ENCODE results near the gene PRSS16.

The PRSS16 gene, protein sequence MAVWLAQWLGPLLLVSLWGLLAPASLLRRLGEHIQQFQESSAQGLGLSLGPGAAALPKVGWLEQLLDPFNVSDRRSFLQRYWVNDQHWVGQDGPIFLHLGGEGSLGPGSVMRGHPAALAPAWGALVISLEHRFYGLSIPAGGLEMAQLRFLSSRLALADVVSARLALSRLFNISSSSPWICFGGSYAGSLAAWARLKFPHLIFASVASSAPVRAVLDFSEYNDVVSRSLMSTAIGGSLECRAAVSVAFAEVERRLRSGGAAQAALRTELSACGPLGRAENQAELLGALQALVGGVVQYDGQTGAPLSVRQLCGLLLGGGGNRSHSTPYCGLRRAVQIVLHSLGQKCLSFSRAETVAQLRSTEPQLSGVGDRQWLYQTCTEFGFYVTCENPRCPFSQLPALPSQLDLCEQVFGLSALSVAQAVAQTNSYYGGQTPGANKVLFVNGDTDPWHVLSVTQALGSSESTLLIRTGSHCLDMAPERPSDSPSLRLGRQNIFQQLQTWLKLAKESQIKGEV

GRCh38 chr6:27247133-27247836, at the start of gene PRSS16:
Gene PRSS16, plus strand, starts transcription at chr6:27247701. Its CDS starts 37 bp downstream, at chr6:27247738.
- H3K9ac ChIP-seq = no peak within 1 kb of the TSS
- no peak within 1 kb of the TSS for H3K27ac ChIP-seq
- H3K4me3 ChIP-seq (IDR thresholded peaks at IDR 0.05; ENCODE audit: insufficient read depth, low read depth, low read length) = no peak within 1 kb of the TSS
- H3K4me1 ChIP-seq (ENCODE audit: low read depth, poor library complexity, severe bottlenecking) = peaks cover 13% of the 10 kb centered on the region
- H3K4me2 ChIP-seq = no peak within 1 kb of the TSS
- H3K27me3 ChIP-seq (ENCODE audit: insufficient read depth, low read depth) = no peaks in the 10 kb centered on the region
- no peaks in the 10 kb centered on the region for H3K79me2 ChIP-seq (ENCODE audit: insufficient read depth, low read depth)
- H3K36me3 ChIP-seq (ENCODE audit: insufficient read depth) = no peaks in the 10 kb centered on the region
- TF ChIP-seq, protein P1, sequence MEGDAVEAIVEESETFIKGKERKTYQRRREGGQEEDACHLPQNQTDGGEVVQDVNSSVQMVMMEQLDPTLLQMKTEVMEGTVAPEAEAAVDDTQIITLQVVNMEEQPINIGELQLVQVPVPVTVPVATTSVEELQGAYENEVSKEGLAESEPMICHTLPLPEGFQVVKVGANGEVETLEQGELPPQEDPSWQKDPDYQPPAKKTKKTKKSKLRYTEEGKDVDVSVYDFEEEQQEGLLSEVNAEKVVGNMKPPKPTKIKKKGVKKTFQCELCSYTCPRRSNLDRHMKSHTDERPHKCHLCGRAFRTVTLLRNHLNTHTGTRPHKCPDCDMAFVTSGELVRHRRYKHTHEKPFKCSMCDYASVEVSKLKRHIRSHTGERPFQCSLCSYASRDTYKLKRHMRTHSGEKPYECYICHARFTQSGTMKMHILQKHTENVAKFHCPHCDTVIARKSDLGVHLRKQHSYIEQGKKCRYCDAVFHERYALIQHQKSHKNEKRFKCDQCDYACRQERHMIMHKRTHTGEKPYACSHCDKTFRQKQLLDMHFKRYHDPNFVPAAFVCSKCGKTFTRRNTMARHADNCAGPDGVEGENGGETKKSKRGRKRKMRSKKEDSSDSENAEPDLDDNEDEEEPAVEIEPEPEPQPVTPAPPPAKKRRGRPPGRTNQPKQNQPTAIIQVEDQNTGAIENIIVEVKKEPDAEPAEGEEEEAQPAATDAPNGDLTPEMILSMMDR (conservative IDR thresholded peaks at IDR 0.05; ENCODE audit: low read depth, low read length) = no peak
- H4K20me1 ChIP-seq (ENCODE audit: insufficient read depth) = no peaks in the 10 kb centered on the region
- H2AFZ ChIP-seq (ENCODE audit: low read depth) = no peak within 1 kb of the TSS

GRCh38 chr6:27205375-27206278, 41.9 kb upstream of the PRSS16 start:
- H2AFZ ChIP-seq (ENCODE audit: low read depth) = no peak overlapping the region
- no peak overlapping the region for H3K9ac ChIP-seq
- H3K4me3 ChIP-seq (IDR thresholded peaks at IDR 0.05; ENCODE audit: insufficient read depth, low read depth, low read length) = no peak overlapping the region
- H4K20me1 ChIP-seq (ENCODE audit: insufficient read depth) = no peaks in the 10 kb centered on the region
- no peaks in the 10 kb centered on the region for H3K4me1 ChIP-seq (ENCODE audit: low read depth, poor library complexity, severe bottlenecking)
- no peaks in the 10 kb centered on the region for H3K36me3 ChIP-seq (ENCODE audit: insufficient read depth)
- no peaks in the 10 kb centered on the region for H3K79me2 ChIP-seq (ENCODE audit: insufficient read depth, low read depth)
- no peak overlapping the region for H3K4me2 ChIP-seq
- TF ChIP-seq, protein P1 (conservative IDR thresholded peaks at IDR 0.05; ENCODE audit: low read depth, low read length) = no peak
- H3K27ac ChIP-seq = no peak overlapping the region
- H3K27me3 ChIP-seq (ENCODE audit: insufficient read depth, low read depth) = no peaks in the 10 kb centered on the region

- Histone ChIP-seq H3K4me1 (ENCODE audit: low read depth, poor library complexity, severe bottlenecking) (no peaks in the 10 kb centered on the region), H3K36me3 (ENCODE audit: insufficient read depth) (no peaks in the 10 kb centered on the region), H3K79me2 (ENCODE audit: insufficient read depth, low read depth) (no peaks in the 10 kb centered on the region), H2AFZ (ENCODE audit: low read depth) (no peak overlapping the region), H3K27me3 (ENCODE audit: insufficient read depth, low read depth) (no peaks in the 10 kb centered on the region), H3K9ac (no peak overlapping the region), H3K4me2 (no peak overlapping the region), H4K20me1 (ENCODE audit: insufficient read depth) (no peaks in the 10 kb centered on the region), H3K27ac (no peak overlapping the region), H3K4me3 (IDR thresholded peaks at IDR 0.05; ENCODE audit: insufficient read depth, low read depth, low read length) (no peak overlapping the region)
- TF ChIP-seq, protein P1 (conservative IDR thresholded peaks at IDR 0.05; ENCODE audit: low read depth, low read length) = no peak
Measured at GRCh38 chr6:27206806-27207205, 40.7 kb upstream of the PRSS16 start.

- TF ChIP-seq, protein P1 (conservative IDR thresholded peaks at IDR 0.05; ENCODE audit: low read depth, low read length) = no peak
- Histone ChIP-seq H2AFZ (ENCODE audit: low read depth) (no peak overlapping the region), H3K4me1 (ENCODE audit: low read depth, poor library complexity, severe bottlenecking) (no peaks in the 10 kb centered on the region)
Measured at GRCh38 chr6:27208042-27208441, 39.5 kb upstream of the PRSS16 start.

More at GRCh38 chr6:27208042-27208441, 39.5 kb upstream of the PRSS16 start:
- Histone ChIP-seq H3K4me3 (IDR thresholded peaks at IDR 0.05; ENCODE audit: insufficient read depth, low read depth, low read length) (no peak overlapping the region), H3K9ac (no peak overlapping the region), H3K27ac (no peak overlapping the region), H4K20me1 (ENCODE audit: insufficient read depth) (no peaks in the 10 kb centered on the region), H3K36me3 (ENCODE audit: insufficient read depth) (no peaks in the 10 kb centered on the region), H3K27me3 (ENCODE audit: insufficient read depth, low read depth) (no peaks in the 10 kb centered on the region), H3K79me2 (ENCODE audit: insufficient read depth, low read depth) (no peaks in the 10 kb centered on the region), H3K4me2 (no peak overlapping the region)
